HG03097 (cell line): Measurements from ENCODE around the gene NCEH1.
"Not testable (repeated sequence)": the region's sequence is repeated elsewhere in the genome, so short reads cannot be mapped to it uniquely, and the experiment has no call there.

ENCODE experiments used
- ATAC-seq: cut with Tn5 transposase; IDR thresholded peaks from one replicate; pipeline ENCODE4 v1.9.1; 2021; ENCODE audit not compliant: unreplicated experiment, low FRiP score

Gene NCEH1

GRCh38 chr3:172708921-172709773, 1.7 kb downstream of the NCEH1 start:
- no peak for ATAC-seq

GRCh38 chr3:172707967-172708366, 2.9 kb downstream of the NCEH1 start:
- no peak for ATAC-seq

- no peak for ATAC-seq
Measured at GRCh38 chr3:172707030-172707429, 3.8 kb downstream of the NCEH1 start.

GRCh38 chr3:172705170-172705569, 5.7 kb downstream of the NCEH1 start:
- no peak for ATAC-seq

- no peak for ATAC-seq
Measured at GRCh38 chr3:172704001-172704400, 6.9 kb downstream of the NCEH1 start.

- not testable (repeated sequence) for ATAC-seq
Measured at GRCh38 chr3:172702731-172703130, 8.1 kb downstream of the NCEH1 start.

- ATAC-seq: no peak
Measured at GRCh38 chr3:172702256-172702655, 8.6 kb downstream of the NCEH1 start.

- ATAC-seq: no peak
Measured at GRCh38 chr3:172701751-172702150, 9.1 kb downstream of the NCEH1 start.

- ATAC-seq: no peak
Measured at GRCh38 chr3:172700936-172701455, 9.9 kb downstream of the NCEH1 start.

GRCh38 chr3:172700256-172700655, 10.6 kb downstream of the NCEH1 start:
- no peak for ATAC-seq

GRCh38 chr3:172699031-172699430, 11.8 kb downstream of the NCEH1 start:
- ATAC-seq: no peak

- no peak for ATAC-seq
Measured at GRCh38 chr3:172698631-172699030, 12.2 kb downstream of the NCEH1 start.

- no peak for ATAC-seq
Measured at GRCh38 chr3:172697558-172697957, 13.3 kb downstream of the NCEH1 start.

GRCh38 chr3:172696357-172696756, 14.5 kb downstream of the NCEH1 start:
- ATAC-seq: no peak

- no peak for ATAC-seq
Measured at GRCh38 chr3:172694573-172695246, 16.2 kb downstream of the NCEH1 start.

GRCh38 chr3:172692751-172693338, 18.0 kb downstream of the NCEH1 start:
- no peak for ATAC-seq

GRCh38 chr3:172690936-172691335, 19.9 kb downstream of the NCEH1 start:
- no peak for ATAC-seq

GRCh38 chr3:172688588-172688987, 22.3 kb downstream of the NCEH1 start:
- no peak for ATAC-seq

GRCh38 chr3:172687501-172687900, 23.4 kb downstream of the NCEH1 start:
- no peak for ATAC-seq

GRCh38 chr3:172685331-172686214, 25.3 kb downstream of the NCEH1 start:
- ATAC-seq: no peak
